SK-N-MC (cell line): Measurements from ENCODE around the gene LRRC8A.

Experiments
- EZH2 ChIP-seq: fragments of 200-600 bp; sonication (generic); IDR thresholded peaks from one replicate; pipeline ENCODE4 v1.6.1; 2017; ENCODE audit warnings: antibody characterized with exemption
- POLR2AphosphoS5 ChIP-seq: IDR thresholded peaks from 2 replicates; pipeline ENCODE4 v1.6.1; 2012; ENCODE audit warnings: mild to moderate bottlenecking, low read depth, low read length, borderline replicate concordance

DNA sequence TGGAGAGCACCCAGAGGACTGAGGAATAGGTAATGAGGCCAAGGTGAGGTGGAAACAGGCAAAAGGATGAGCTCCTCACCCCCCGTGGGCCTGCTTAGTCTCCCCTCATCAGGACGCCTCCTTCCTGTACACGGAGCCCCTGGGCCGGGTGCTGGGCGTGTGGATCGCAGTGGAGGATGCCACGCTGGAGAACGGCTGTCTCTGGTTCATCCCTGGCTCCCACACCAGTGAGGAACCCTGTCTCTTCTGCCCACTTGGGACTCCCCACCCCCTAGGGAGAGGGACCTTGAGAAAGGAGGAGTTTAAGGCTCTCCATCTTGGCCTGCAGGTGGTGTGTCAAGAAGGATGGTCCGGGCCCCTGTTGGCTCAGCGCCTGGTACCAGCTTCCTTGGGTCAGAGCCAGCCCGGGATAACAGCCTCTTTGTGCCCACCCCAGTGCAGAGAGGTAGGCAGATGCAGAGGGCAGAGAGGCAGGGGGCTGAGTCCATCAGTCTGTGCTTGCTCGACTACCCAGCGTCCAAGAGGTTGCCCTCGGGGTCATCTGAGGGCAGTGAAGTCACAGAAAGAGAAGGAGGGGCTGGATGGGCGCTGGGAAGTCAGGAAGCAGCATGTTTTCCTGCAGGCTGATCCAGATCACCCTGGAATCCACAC, 58.5 kb downstream of the LRRC8A start:
- TF ChIP-seq EZH2 (no peak), POLR2AphosphoS5 (no peak)
